Mesendoderm (in vitro differentiated cells): Measurements from ENCODE around the gene GANC.

Experiments used
- DNase-seq: peaks from one replicate; pipeline ENCODE4 v3.0.0; 2013
- H2AK5ac ChIP-seq: 2 replicates; pipeline ENCODE4 v1.6.1; 2013; ENCODE audit warnings: low read length, inconsistent platforms
- H2BK120ac ChIP-seq: 2 replicates; pipeline ENCODE4 v1.6.1; 2013; ENCODE audit warnings: low read depth, mild to moderate bottlenecking, low read length, moderate library complexity, mixed read lengths
- H2BK15ac ChIP-seq: replicated peaks from 2 replicates; pipeline ENCODE4 v1.6.1; 2013; ENCODE audit warnings: low read depth, mild to moderate bottlenecking, moderate library complexity
- H2BK5ac ChIP-seq: 2 replicates; pipeline ENCODE4 v1.6.1; 2013; ENCODE audit warnings: low read length, inconsistent platforms
- H3K18ac ChIP-seq: 2 replicates; pipeline ENCODE4 v1.6.1; 2013; ENCODE audit warnings: mild to moderate bottlenecking, low read length, mixed read lengths
- H3K23ac ChIP-seq: one replicate; pipeline ENCODE4 v1.6.1; 2013; ENCODE audit warnings: low read length
- H3K27ac ChIP-seq: 2 replicates; pipeline ENCODE4 v1.5.1; 2013; ENCODE audit warnings: low read depth, mild to moderate bottlenecking, inconsistent platforms, low read length, moderate library complexity
- H3K27me3 ChIP-seq: 2 replicates; pipeline ENCODE4 v1.6.1; 2013; ENCODE audit warnings: low read length, control low read depth, mild to moderate bottlenecking, inconsistent platforms; ENCODE audit not compliant: insufficient read depth, poor library complexity
- H3K36me3 ChIP-seq: 2 replicates; pipeline ENCODE4 v1.6.1; 2013; ENCODE audit warnings: low read length, inconsistent platforms; ENCODE audit not compliant: control insufficient read depth, insufficient read depth
- H3K4ac ChIP-seq: one replicate; pipeline ENCODE4 v1.6.1; 2013; ENCODE audit warnings: low read depth, mild to moderate bottlenecking, low read length, moderate library complexity
- H3K4me1 ChIP-seq: 2 replicates; pipeline ENCODE4 v1.6.1; 2013; ENCODE audit warnings: low read depth, low read length, inconsistent platforms; ENCODE audit not compliant: control insufficient read depth
- H3K4me2 ChIP-seq: 2 replicates; pipeline ENCODE4 v1.6.1; 2013; ENCODE audit warnings: low read length
- H3K4me3 ChIP-seq: 2 replicates; pipeline ENCODE4 v1.5.1; 2013; ENCODE audit warnings: mild to moderate bottlenecking, low read length
- H3K56ac ChIP-seq: one replicate; pipeline ENCODE4 v1.6.1; 2013; ENCODE audit warnings: low read length
- H3K79me1 ChIP-seq: 2 replicates; pipeline ENCODE4 v1.6.1; 2013; ENCODE audit warnings: low read length, inconsistent platforms
- H3K79me2 ChIP-seq: 2 replicates; pipeline ENCODE4 v1.6.1; 2013; ENCODE audit warnings: mild to moderate bottlenecking, low read length; ENCODE audit not compliant: control insufficient read depth, insufficient read depth
- H3K9ac ChIP-seq: 2 replicates; pipeline ENCODE4 v1.6.1; 2013; ENCODE audit warnings: low read length, inconsistent platforms
- H4K5ac ChIP-seq: one replicate; pipeline ENCODE4 v1.6.1; 2013; ENCODE audit warnings: low read length
- H4K8ac ChIP-seq: one replicate; pipeline ENCODE4 v1.6.1; 2013; ENCODE audit warnings: low read depth, mild to moderate bottlenecking, control low read depth, low read length, moderate library complexity
- WGBS: extraction: QIAGEN DNeasy Blood & Tissue Kit; methylation state at CpG from one replicate; pipeline ENCODE4 v1.1.7; 2013; ENCODE audit warnings: low lambda C conversion rate, missing lambda C conversion rate; ENCODE audit not compliant: insufficient coverage; ENCODE audit errors: extremely low coverage; 5-methylcytosine and 5-hydroxymethylcytosine counted together

Gene GANC

DNA sequence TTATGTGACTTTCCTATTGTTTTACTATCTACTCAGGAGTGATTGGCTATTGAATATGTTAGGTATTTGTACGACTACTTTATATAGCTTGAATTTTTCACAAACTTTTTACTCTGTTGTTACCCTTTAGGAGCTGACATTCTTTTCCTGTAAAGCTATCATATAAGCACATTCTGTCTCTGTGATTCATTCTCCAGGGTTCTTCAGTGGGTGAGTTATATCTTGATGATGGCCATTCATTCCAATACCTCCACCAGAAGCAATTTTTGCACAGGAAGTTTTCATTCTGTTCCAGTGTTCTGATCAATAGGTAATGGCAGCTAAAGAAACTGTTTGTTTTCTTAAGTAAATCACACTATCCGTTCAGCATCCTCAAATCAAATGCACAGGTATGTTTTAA, 76.2 kb downstream of the GANC start:
- Histone ChIP-seq H3K79me1 (no peaks in the 10 kb centered on the region), H2BK120ac (no peak overlapping the region), H3K4ac (no peak overlapping the region), H3K27me3 (no peaks in the 10 kb centered on the region), H3K36me3 (no peaks in the 10 kb centered on the region), H3K79me2 (no peaks in the 10 kb centered on the region), H2BK15ac (no peak overlapping the region), H4K5ac (no peak overlapping the region), H3K4me2 (no peak overlapping the region), H4K8ac (no peak overlapping the region), H3K56ac (no peak overlapping the region), H3K9ac (no peak overlapping the region), H3K4me1 (peaks cover 2% of the 10 kb centered on the region), H2AK5ac (no peak overlapping the region), H3K18ac (no peak overlapping the region), H3K27ac (no peak overlapping the region), H3K23ac (no peak overlapping the region), H3K4me3 (no peak overlapping the region), H2BK5ac (no peak overlapping the region)
- WGBS: no CpG with 5 or more reads among the region's 2 CpGs
- no peak for DNase-seq

DNA sequence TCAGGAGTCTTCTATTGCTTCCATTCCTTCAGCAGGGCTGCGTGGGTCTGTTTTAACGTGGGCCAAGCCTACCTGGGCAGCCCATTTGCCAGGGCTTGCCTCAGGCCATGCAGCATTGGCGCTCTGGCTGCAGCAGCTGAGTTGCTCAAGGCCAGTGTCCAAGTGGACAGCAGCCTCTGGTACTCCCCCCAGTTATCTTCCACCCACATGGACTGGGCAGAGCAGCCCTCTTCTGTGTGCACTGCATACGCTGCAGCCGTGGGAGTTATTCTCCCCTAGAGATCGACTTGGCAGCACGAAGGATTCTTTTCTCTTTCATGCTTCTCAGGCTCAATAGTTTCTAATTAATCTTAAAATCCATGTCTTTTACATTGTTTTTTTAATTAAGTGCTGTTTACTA, 79.4 kb downstream of the GANC start:
- Histone ChIP-seq H4K5ac (no peak overlapping the region), H3K56ac (peak overlapping the region; percentile 71)

DNA sequence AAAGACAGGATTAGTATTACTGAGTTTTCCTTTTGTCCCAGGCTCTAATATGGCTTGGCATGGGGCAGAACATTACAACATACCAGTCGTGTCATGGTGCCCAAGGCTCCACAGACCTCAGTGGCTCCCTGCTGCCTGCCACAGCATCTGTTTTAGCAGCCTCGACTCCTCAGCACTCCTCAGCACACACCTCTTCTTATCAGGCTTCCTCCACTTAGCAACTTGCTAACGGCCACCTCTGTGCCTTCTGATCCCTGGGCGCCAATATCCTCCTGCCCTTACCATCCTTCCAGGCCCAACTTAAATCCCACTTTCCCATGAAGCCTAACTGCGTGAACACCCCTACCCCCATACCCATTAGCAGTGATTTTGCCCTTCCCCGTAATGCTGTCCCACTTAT, 80.1 kb downstream of the GANC start:
- H3K23ac ChIP-seq: no peak overlapping the region
- H3K4me3 ChIP-seq: no peak overlapping the region
- no peaks in the 10 kb centered on the region for H3K36me3 ChIP-seq
- H2BK5ac ChIP-seq: no peak overlapping the region
- no peaks in the 10 kb centered on the region for H3K27me3 ChIP-seq
- no peak overlapping the region for H3K27ac ChIP-seq
- no peak overlapping the region for H3K9ac ChIP-seq
- H2AK5ac ChIP-seq: no peak overlapping the region
- H4K5ac ChIP-seq: no peak overlapping the region
- no peaks in the 10 kb centered on the region for H3K79me1 ChIP-seq
- H2BK15ac ChIP-seq: no peak overlapping the region
- H4K8ac ChIP-seq: no peak overlapping the region
- peak; percentile 67 for DNase-seq
- no peaks in the 10 kb centered on the region for H3K79me2 ChIP-seq
- H3K4me2 ChIP-seq: no peak overlapping the region
- no peak overlapping the region for H3K18ac ChIP-seq
- no peak overlapping the region for H3K4ac ChIP-seq
- H2BK120ac ChIP-seq: no peak overlapping the region
- WGBS: no CpG with 5 or more reads among the region's 6 CpGs
- peak overlapping the region; percentile 22 for H3K56ac ChIP-seq
- H3K4me1 ChIP-seq: peaks cover 2% of the 10 kb centered on the region

More for the DNA sequence above, 79.4 kb downstream of the GANC start:
- no peak overlapping the region for H3K4me2 ChIP-seq
- H3K27ac ChIP-seq: no peak overlapping the region
- H2BK15ac ChIP-seq: no peak overlapping the region
- H2BK5ac ChIP-seq: peak overlapping the region; percentile 71
- DNase-seq: no peak
- no peak overlapping the region for H3K23ac ChIP-seq
- H4K8ac ChIP-seq: no peak overlapping the region
- H3K4ac ChIP-seq: no peak overlapping the region
- H3K79me1 ChIP-seq: no peaks in the 10 kb centered on the region
- no peaks in the 10 kb centered on the region for H3K27me3 ChIP-seq
- WGBS: no CpG with 5 or more reads among the region's 7 CpGs
- no peak overlapping the region for H2BK120ac ChIP-seq
- peaks cover 2% of the 10 kb centered on the region for H3K4me1 ChIP-seq
- no peak overlapping the region for H2AK5ac ChIP-seq
- H3K18ac ChIP-seq: no peak overlapping the region
- H3K36me3 ChIP-seq: no peaks in the 10 kb centered on the region
- no peak overlapping the region for H3K9ac ChIP-seq
- no peaks in the 10 kb centered on the region for H3K79me2 ChIP-seq
- H3K4me3 ChIP-seq: no peak overlapping the region

DNA sequence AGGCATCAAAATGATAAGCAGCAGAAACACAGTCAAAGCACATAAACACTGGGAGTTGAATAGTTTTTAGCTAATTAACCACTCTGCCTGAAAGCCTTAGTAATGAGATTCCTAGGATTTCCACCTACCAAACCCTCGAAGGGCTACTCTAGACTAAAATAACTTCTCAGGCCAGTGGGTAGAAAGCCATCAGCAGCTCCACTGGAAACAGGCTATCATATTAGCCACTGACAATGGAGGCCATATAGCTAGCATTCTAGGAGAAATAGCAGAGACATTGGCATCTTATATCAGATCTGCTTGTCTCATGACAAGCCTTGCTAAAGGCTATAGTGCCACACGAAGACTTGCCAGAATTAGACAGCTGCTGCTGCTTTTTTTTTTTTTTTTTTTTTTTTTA, 81.8 kb downstream of the GANC start:
- no peak for DNase-seq
- no peak overlapping the region for H3K27ac ChIP-seq
- no peak overlapping the region for H2BK15ac ChIP-seq
- no peak overlapping the region for H2AK5ac ChIP-seq
- H2BK5ac ChIP-seq: no peak overlapping the region
- no peaks in the 10 kb centered on the region for H3K36me3 ChIP-seq
- no peaks in the 10 kb centered on the region for H3K79me1 ChIP-seq
- no CpG with 5 or more reads among the region's 2 CpGs for WGBS
- H2BK120ac ChIP-seq: no peak overlapping the region
- H3K18ac ChIP-seq: no peak overlapping the region
- H3K4me3 ChIP-seq: no peak overlapping the region
- H3K9ac ChIP-seq: no peak overlapping the region
- H3K4me1 ChIP-seq: peaks cover 2% of the 10 kb centered on the region
- H4K5ac ChIP-seq: no peak overlapping the region
- H3K79me2 ChIP-seq: no peaks in the 10 kb centered on the region
- H3K27me3 ChIP-seq: no peaks in the 10 kb centered on the region
- no peak overlapping the region for H4K8ac ChIP-seq
- H3K23ac ChIP-seq: no peak overlapping the region
- H3K4ac ChIP-seq: no peak overlapping the region
- H3K56ac ChIP-seq: no peak overlapping the region
- H3K4me2 ChIP-seq: no peak overlapping the region

DNA sequence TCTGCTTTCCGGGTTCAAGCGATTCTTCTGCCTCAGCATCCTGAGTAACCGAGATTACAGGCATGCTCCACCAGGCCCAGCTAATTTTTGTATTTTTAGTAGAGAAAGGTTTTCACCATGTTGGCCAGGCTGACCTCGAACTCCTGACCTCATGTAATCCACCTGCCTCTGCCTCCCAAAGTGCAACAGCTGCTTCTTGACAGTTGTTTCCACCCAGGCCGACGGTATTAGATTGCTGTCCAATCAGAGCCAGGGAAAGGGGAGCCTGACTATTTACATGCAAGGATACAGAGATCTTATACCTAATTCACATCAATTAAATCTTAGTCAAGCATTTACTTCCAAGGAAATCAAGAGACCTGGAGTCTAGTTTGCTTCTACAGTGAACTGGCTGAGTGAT, 82.3 kb downstream of the GANC start:
- Histone ChIP-seq H3K4me2 (no peak overlapping the region), H2BK120ac (no peak overlapping the region), H4K8ac (no peak overlapping the region), H3K4me1 (peaks cover 2% of the 10 kb centered on the region), H3K36me3 (no peaks in the 10 kb centered on the region), H3K27me3 (no peaks in the 10 kb centered on the region), H3K9ac (no peak overlapping the region), H3K18ac (no peak overlapping the region), H2BK5ac (no peak overlapping the region), H3K79me1 (no peaks in the 10 kb centered on the region), H3K56ac (no peak overlapping the region), H2BK15ac (no peak overlapping the region), H3K4me3 (no peak overlapping the region), H4K5ac (no peak overlapping the region), H3K79me2 (no peaks in the 10 kb centered on the region), H3K4ac (no peak overlapping the region), H3K23ac (no peak overlapping the region), H3K27ac (no peak overlapping the region), H2AK5ac (no peak overlapping the region)
- no peak for DNase-seq
- WGBS: no CpG with 5 or more reads among the region's 6 CpGs

DNA sequence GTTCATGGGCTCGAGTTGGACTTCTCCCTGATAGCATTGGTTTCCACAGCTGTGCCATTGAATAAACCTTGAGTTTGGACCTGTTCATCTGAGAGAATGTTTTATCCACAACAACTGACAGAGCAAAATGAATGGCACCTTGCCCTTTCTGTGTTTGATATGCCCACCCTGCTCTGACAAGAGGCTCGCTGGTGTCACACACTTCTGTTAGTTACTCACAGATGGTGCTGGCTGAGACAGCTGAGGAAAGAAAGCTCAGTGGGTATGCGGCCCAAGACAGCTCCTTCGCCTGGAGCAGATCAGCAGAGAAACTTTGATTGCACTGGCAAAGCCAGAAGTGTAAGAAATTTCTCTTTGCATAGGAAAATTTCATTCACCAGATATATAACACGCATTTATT, 83.8 kb downstream of the GANC start:
- H3K9ac ChIP-seq: no peak overlapping the region
- peaks cover 2% of the 10 kb centered on the region for H3K4me1 ChIP-seq
- H2BK15ac ChIP-seq: no peak overlapping the region
- no peak overlapping the region for H2AK5ac ChIP-seq
- H3K4ac ChIP-seq: no peak overlapping the region
- H3K4me2 ChIP-seq: no peak overlapping the region
- H2BK120ac ChIP-seq: no peak overlapping the region
- no peak overlapping the region for H4K8ac ChIP-seq
- H4K5ac ChIP-seq: no peak overlapping the region
- H3K79me1 ChIP-seq: no peaks in the 10 kb centered on the region
- H3K79me2 ChIP-seq: no peaks in the 10 kb centered on the region
- no peak overlapping the region for H3K18ac ChIP-seq
- DNase-seq: no peak
- H3K27me3 ChIP-seq: no peaks in the 10 kb centered on the region
- no peak overlapping the region for H2BK5ac ChIP-seq
- no peak overlapping the region for H3K27ac ChIP-seq
- H3K36me3 ChIP-seq: no peaks in the 10 kb centered on the region
- no CpG with 5 or more reads among the region's 5 CpGs for WGBS
- H3K4me3 ChIP-seq: no peak overlapping the region
- no peak overlapping the region for H3K56ac ChIP-seq
- no peak overlapping the region for H3K23ac ChIP-seq
